HepG2 (cell line): Measurements from ENCODE around the gene ATRX. TPM values are rescaled to one million over a fixed set of nuclear protein-coding genes. Genes with fewer than 3 reads are reported as not detected.

Experiments used
- ATAC-seq: fragments of 200-7000 bp; cut with Tn5 transposase; 3 replicates; pipeline ENCODE4 v1.9.1; 2020; ENCODE audit warnings: mild to moderate bottlenecking, moderate library complexity
- BruUV-seq: library from RNA; stranded (reverse); fragments of 400-500 nt; replicated peaks from 2 replicates; lab custom pipeline; 2021; lab: Mats Ljungman, UMichigan
- CTCF ChIA-PET: fragments of 300-600 bp; formaldehyde crosslinking; extraction: SDS; loops from one replicate; lab custom pipeline; 2021; ENCODE audit warnings: low total read pairs, inconsistent platforms, low intra/inter-chr PET ratio; lab: Yijun Ruan, JAX
- POLR2A ChIA-PET: fragments of 350-600 bp; sonication (Branson Sonifier 250); formaldehyde crosslinking; loops from one replicate; lab custom pipeline; 2020; ENCODE audit warnings: antibody characterized with exemption, inconsistent platforms; lab: Yijun Ruan, JAX
- DNase-seq: peaks from one replicate; pipeline ENCODE4 v3.0.0-alpha.2; 2015; ENCODE audit warnings: low spot score
- FAIRE-seq: peaks from 3 replicates; lab custom pipeline; 2011; peaks lifted over from hg19 to GRCh38; lab: Jason Lieb, UNC
- H2AFZ ChIP-seq: one replicate; pipeline ENCODE4 v1.6.1; 2011; ENCODE audit warnings: low read length, inconsistent platforms
- H3K27ac ChIP-seq: fragments of 300-600 bp; 3 replicates; pipeline ENCODE4 v1.8.0; 2011; ENCODE audit warnings: mixed run types, mild to moderate bottlenecking, mixed read lengths, low read length, inconsistent platforms; ENCODE audit not compliant: insufficient read depth; ENCODE audit errors: extremely low read length
- H3K27me3 ChIP-seq, 2 experiments: fragments of 200-600 bp in 1 of 2; 2 replicates in 1 of 2; 3 replicates in 1 of 2; pipeline versions ENCODE4 v1.6.0 to v1.8.0; 2011; ENCODE audit warnings: low read length in 2 of 2, mild to moderate bottlenecking in 2 of 2, moderate library complexity in 2 of 2, inconsistent platforms in 1 of 2; ENCODE audit not compliant: insufficient read depth in 2 of 2, control insufficient read depth in 1 of 2
- H3K36me3 ChIP-seq, 2 experiments: fragments of 200-600 bp in 1 of 2; replicated peaks in 1 of 2; 2 replicates in 1 of 2; 3 replicates in 1 of 2; pipeline versions ENCODE4 v1.5.1 to v1.8.0; 2011; ENCODE audit warnings: low read length in 2 of 2, inconsistent platforms in 1 of 2; ENCODE audit not compliant: insufficient read depth in 2 of 2, control insufficient read depth in 1 of 2
- H3K4me1 ChIP-seq: 2 replicates; pipeline ENCODE4 v1.5.1; 2012; ENCODE audit warnings: low read length, inconsistent platforms; ENCODE audit not compliant: insufficient read depth
- H3K4me2 ChIP-seq: 2 replicates; pipeline ENCODE4 v1.6.0; 2011; ENCODE audit warnings: low read depth, low read length, inconsistent platforms
- H3K4me3 ChIP-seq, 3 experiments: fragments of 200-600 bp in 1 of 3; sonication (generic), shearing (Covaris generic) in 1 of 3; replicated peaks in 1 of 3; 2 replicates each; pipeline ENCODE4 v1.5.1; 2011 to 2016; ENCODE audit warnings: low read length in 3 of 3, inconsistent platforms in 2 of 3, low read depth in 2 of 3, mild to moderate bottlenecking in 2 of 3, control low read depth in 1 of 3, mixed read lengths in 1 of 3; ENCODE audit not compliant: insufficient read depth in 1 of 3
- H3K79me2 ChIP-seq: one replicate; pipeline ENCODE4 v1.6.1; 2011; ENCODE audit warnings: low read length, inconsistent platforms; ENCODE audit not compliant: insufficient read depth
- H3K9ac ChIP-seq: 2 replicates; pipeline ENCODE4 v1.6.0; 2011; ENCODE audit warnings: mild to moderate bottlenecking, low read depth, low read length, inconsistent platforms; ENCODE audit not compliant: insufficient read depth
- H3K9me3 ChIP-seq: 2 replicates; pipeline ENCODE4 v1.5.1; 2012; ENCODE audit warnings: mild to moderate bottlenecking, low read length
- H4K20me1 ChIP-seq: 2 replicates; pipeline ENCODE4 v1.6.0; 2011; ENCODE audit warnings: inconsistent platforms, mild to moderate bottlenecking, low read length, moderate library complexity; ENCODE audit not compliant: insufficient read depth
- ATM ChIP-seq: fragments of 450-650 bp; IDR thresholded peaks from 2 replicates; pipeline ENCODE4 v1.7.1; 2017; ENCODE audit warnings: mild to moderate bottlenecking, borderline replicate concordance
- CENPBD1 ChIP-seq: sonication (generic); formaldehyde crosslinking; IDR thresholded peaks from 2 replicates; pipeline ENCODE4 v1.8.0; 2022; ENCODE audit warnings: missing genetic modification reagents, low read depth, mild to moderate bottlenecking, borderline replicate concordance
- ELF3 ChIP-seq: IDR thresholded peaks from 2 replicates; pipeline ENCODE4 v1.6.1; 2016; ENCODE audit warnings: missing genetic modification reagents, missing compliant biosample characterization
- FOXM1 ChIP-seq: sonication (generic); formaldehyde crosslinking; IDR thresholded peaks from 2 replicates; pipeline ENCODE4 v1.5.0; 2020; ENCODE audit warnings: missing genetic modification reagents
- GLI4 ChIP-seq: sonication (generic); formaldehyde crosslinking; IDR thresholded peaks from 2 replicates; pipeline ENCODE4 v1.5.1; 2020; ENCODE audit warnings: missing genetic modification reagents, mild to moderate bottlenecking, moderate library complexity, borderline replicate concordance
- IRF1 ChIP-seq: sonication (generic); formaldehyde crosslinking; IDR thresholded peaks from 2 replicates; pipeline ENCODE4 v1.4.0; 2020; ENCODE audit warnings: low read depth, mild to moderate bottlenecking, missing genetic modification reagents
- ISX ChIP-seq: sonication (generic); formaldehyde crosslinking; conservative IDR thresholded peaks from 2 replicates; pipeline ENCODE4 v1.5.0; 2020; ENCODE audit warnings: missing genetic modification reagents
- JUNB ChIP-seq: sonication (generic); formaldehyde crosslinking; IDR thresholded peaks from 2 replicates; pipeline ENCODE4 v1.8.0; 2022; ENCODE audit warnings: missing genetic modification reagents, mild to moderate bottlenecking, borderline replicate concordance
- LBX2 ChIP-seq: sonication (generic); formaldehyde crosslinking; IDR thresholded peaks from 2 replicates; pipeline ENCODE4 v1.5.0; 2020; ENCODE audit warnings: missing genetic modification reagents, mild to moderate bottlenecking, borderline replicate concordance
- NFE2L1 ChIP-seq: sonication (generic); formaldehyde crosslinking; IDR thresholded peaks from 2 replicates; pipeline ENCODE4 v1.4.0; 2020; ENCODE audit warnings: missing genetic modification reagents, mild to moderate bottlenecking, borderline replicate concordance
- NFKBIZ ChIP-seq: IDR thresholded peaks from 2 replicates; pipeline ENCODE4 v1.6.1; 2018; ENCODE audit warnings: missing genetic modification reagents, missing compliant biosample characterization
- SALL1 ChIP-seq: sonication (generic); formaldehyde crosslinking; IDR thresholded peaks from 2 replicates; pipeline ENCODE4 v1.8.0; 2022; ENCODE audit warnings: mild to moderate bottlenecking, missing genetic modification reagents
- SNAPC4 ChIP-seq: sonication (generic); formaldehyde crosslinking; IDR thresholded peaks from 2 replicates; pipeline ENCODE4 v1.4.0; 2020; ENCODE audit warnings: mild to moderate bottlenecking, missing genetic modification reagents
- SYNCRIP ChIP-seq: fragments of 200-400 bp; formaldehyde crosslinking; IDR thresholded peaks from 2 replicates; pipeline ENCODE4 v1.6.1; 2018; ENCODE audit warnings: mild to moderate bottlenecking, low read depth, low read length; ENCODE audit not compliant: insufficient read depth
- ZKSCAN8 ChIP-seq: IDR thresholded peaks from 2 replicates; pipeline ENCODE4 v1.6.1; 2016; ENCODE audit warnings: borderline replicate concordance, missing genetic modification reagents, missing compliant biosample characterization
- ZNF24 ChIP-seq: fragments of 450-650 bp; IDR thresholded peaks from 2 replicates; pipeline ENCODE4 v1.6.1; 2017; ENCODE audit warnings: antibody characterized with exemption, mild to moderate bottlenecking
- ZNF557 ChIP-seq: sonication (generic); formaldehyde crosslinking; IDR thresholded peaks from 2 replicates; pipeline ENCODE4 v1.4.0; 2020; ENCODE audit warnings: missing genetic modification reagents
- ZNF652 ChIP-seq: IDR thresholded peaks from 2 replicates; pipeline ENCODE4 v1.6.1; 2016; ENCODE audit warnings: low read depth, borderline replicate concordance
- ZNF720 ChIP-seq: sonication (generic); formaldehyde crosslinking; IDR thresholded peaks from 2 replicates; pipeline ENCODE4 v1.4.0; 2020; ENCODE audit warnings: missing genetic modification reagents
- WGBS: methylation state at CpG from one replicate; pipeline ENCODE4 v1.1.6; 2017; ENCODE audit warnings: low lambda C conversion rate; 5-methylcytosine and 5-hydroxymethylcytosine counted together
- in situ Hi-C: cut with HindIII; loops from 2 replicates; pipeline ENCODE4 v1.10.0; 2017; ENCODE audit warnings: low pct_unique_long_range_greater_than_20kb; ENCODE audit not compliant: extremely low pct_ligation_motif_present
- intact Hi-C: fragments of 100-400 bp; cut with micrococcal nuclease; formaldehyde crosslinking; loops from one replicate; pipeline ENCODE4 v1.10.0; 2022; ENCODE audit not compliant: unreplicated experiment
- polyA plus RNA-seq, 8 experiments: library from polyadenylated mRNA; depleted of rRNA in 3 of 8; stranded (reverse) in 7 of 8; unstranded in 1 of 8; fragments of >200 nt; fragmentation: Illumina TruSeq in 4 of 8; extraction: Trizol in 4 of 8; gene quantifications; 2 replicates each; pipeline versions ENCODE4 v1.2.1 to v1.2.3, GENCODE V29; 2011 to 2016; ENCODE audit warnings: low read depth in 4 of 8, missing spikeins in 1 of 8, mixed read lengths in 1 of 8; ENCODE audit not compliant: insufficient read depth in 1 of 8
- total RNA-seq, 5 experiments: library from RNA; depleted of rRNA; stranded (reverse); fragments of >200 nt; fragmentation: Illumina TruSeq; extraction: Trizol; gene quantifications; 2 replicates each; pipeline ENCODE4 v1.2.3, GENCODE V29; 2016; ENCODE audit warnings: low read depth in 1 of 5

ATRX gene
- total and polyA plus RNA-seq, 2 of the 13 experiments (the other 11 are each of a cell fraction or from before 2014, with no cell fraction given) = 26.1 to 44.5 TPM

GRCh38 chrX:77691916-77692315 lies 94.1 kb downstream of the ATRX start (continued):
- TF ChIP-seq ZNF24 = no peak
- TF ChIP-seq CENPBD1 (CRISPR knock-in tag) = no peak
- no peak for TF ChIP-seq SYNCRIP
- no peak for TF ChIP-seq JUNB

GRCh38 chrX:77689376-77689775 lies 96.6 kb downstream of the ATRX start:
- no peak overlapping the region for H3K27ac ChIP-seq
- no peaks in the 10 kb centered on the region for H3K79me2 ChIP-seq
- no TSS peak for BruUV-seq
- H3K9ac ChIP-seq = no peak overlapping the region
- CTCF ChIA-PET = no interaction called here
- H3K27me3 ChIP-seq = no peaks in the 10 kb centered on the region
- ATAC-seq = no peak
- DNase-seq = no peak
- WGBS = 73% methylated on average over 1 of the region's 1 CpG
- no peak overlapping the region for H3K4me2 ChIP-seq
- no peak overlapping the region for H3K4me3 ChIP-seq
- intact Hi-C loops = no loop called here
- H3K4me1 ChIP-seq = no peaks in the 10 kb centered on the region
- H3K36me3 ChIP-seq = peaks cover 3 to 6% of the 10 kb centered on the region in 2 experiments; a peak in 1 of 5 replicates
- TF ChIP-seq ZNF557 (CRISPR knock-in tag) = no peak
- TF ChIP-seq NFE2L1 = no peak
- TF ChIP-seq ZNF652 (CRISPR knock-in tag) = no peak
- no peak for TF ChIP-seq LBX2 (CRISPR knock-in tag)
- TF ChIP-seq NFKBIZ (CRISPR knock-in tag) = no peak
- TF ChIP-seq SNAPC4 (CRISPR knock-in tag) = no peak
- TF ChIP-seq FOXM1 = no peak
- no peak for TF ChIP-seq ELF3 (CRISPR knock-in tag)
- TF ChIP-seq ATM = no peak
- no peak for TF ChIP-seq ZNF720
- TF ChIP-seq ZKSCAN8 (CRISPR knock-in tag) = no peak
- TF ChIP-seq ISX (CRISPR knock-in tag) = no peak
- no peak for TF ChIP-seq GLI4 (CRISPR knock-in tag)
- TF ChIP-seq SALL1 = no peak
- no peak for TF ChIP-seq IRF1 (CRISPR knock-in tag)
- H2AFZ ChIP-seq = no peak overlapping the region
- H4K20me1 ChIP-seq = no peaks in the 10 kb centered on the region
- POLR2A ChIA-PET = no interaction called here
- no peak for FAIRE-seq
- H3K9me3 ChIP-seq = no peaks in the 10 kb centered on the region
- in situ Hi-C loops = no loop called here
